HEK293 (cell line): ENCODE measurements around the gene CHRNA1.

ENCODE experiments used
- CTCF ChIA-PET: fragments of 350-600 bp; formaldehyde crosslinking; extraction: SDS; loops from one replicate; lab custom pipeline; 2021; ENCODE audit warnings: antibody characterized with exemption; lab: Yijun Ruan, JAX
- POLR2A ChIA-PET: fragments of 300-600 bp; formaldehyde crosslinking; extraction: SDS; loops from one replicate; lab custom pipeline; 2020; ENCODE audit warnings: antibody characterized with exemption, inconsistent platforms; lab: Yijun Ruan, JAX
- H3K27ac ChIP-seq: fragments of 200-500 bp; sonication (Bioruptor generic); 2 replicates; pipeline ENCODE4 v1.5.1; 2014; ENCODE audit warnings: low read depth, low read length, control low read depth, inconsistent platforms; ENCODE audit errors: extremely low read depth
- H3K36me3 ChIP-seq, 2 experiments: fragments of 200-500 bp in 1 of 2; sonication (Bioruptor generic) in 1 of 2; 1 replicate in 1 of 2; 2 replicates in 1 of 2; pipeline ENCODE4 v1.5.1; 2014 to 2017; ENCODE audit warnings: inconsistent platforms in 2 of 2, low read length in 2 of 2; ENCODE audit not compliant: control insufficient read depth in 2 of 2, insufficient read depth in 1 of 2
- H3K4me1 ChIP-seq: fragments of 200-500 bp; sonication (Bioruptor generic); 2 replicates; pipeline ENCODE4 v1.5.1; 2014; ENCODE audit warnings: mild to moderate bottlenecking, low read length, inconsistent platforms; ENCODE audit not compliant: control insufficient read depth, insufficient read depth
- H3K4me3 ChIP-seq: 2 replicates; pipeline ENCODE4 v1.5.1; 2011; ENCODE audit warnings: low read depth, mild to moderate bottlenecking, control low read depth, low read length, moderate library complexity
- H3K9me3 ChIP-seq: fragments of 200-500 bp; sonication (Bioruptor generic); 2 replicates; pipeline ENCODE4 v1.5.1; 2014; ENCODE audit warnings: low read depth, low read length, inconsistent platforms; ENCODE audit not compliant: control insufficient read depth, insufficient read depth
- EGR2 ChIP-seq: fragments of 450-650 bp; formaldehyde crosslinking; IDR thresholded peaks from 2 replicates; pipeline ENCODE4 v1.5.1; 2016; ENCODE audit warnings: low read depth, missing biosample characterization, missing genetic modification characterization
- HOXA7 ChIP-seq: sonication (generic); formaldehyde crosslinking; IDR thresholded peaks from 2 replicates; pipeline ENCODE4 v1.8.1; 2022; ENCODE audit warnings: missing genetic modification reagents, borderline replicate concordance
- KLF17 ChIP-seq: fragments of 450-650 bp; formaldehyde crosslinking; IDR thresholded peaks from 2 replicates; pipeline ENCODE4 v1.5.1; 2016; ENCODE audit warnings: missing biosample characterization, missing genetic modification characterization
- KLF9 ChIP-seq: fragments of 450-650 bp; formaldehyde crosslinking; IDR thresholded peaks from 2 replicates; pipeline ENCODE4 v1.5.1; 2016; ENCODE audit warnings: missing biosample characterization, missing genetic modification characterization, low read depth
- SETDB1 ChIP-seq: IDR thresholded peaks from one replicate; pipeline ENCODE4 v1.6.1; 2017; ENCODE audit warnings: mild to moderate bottlenecking, low read length, moderate library complexity, mixed read lengths; ENCODE audit not compliant: insufficient read length
- ZBTB20 ChIP-seq: fragments of 450-650 bp; formaldehyde crosslinking; IDR thresholded peaks from 2 replicates; pipeline ENCODE4 v1.5.1; 2016; ENCODE audit warnings: missing biosample characterization, missing genetic modification characterization
- ZBTB48 ChIP-seq: fragments of 450-650 bp; formaldehyde crosslinking; IDR thresholded peaks from 2 replicates; pipeline ENCODE4 v1.5.1; 2016; ENCODE audit warnings: missing biosample characterization, missing genetic modification characterization
- ZBTB7A ChIP-seq: fragments of 450-650 bp; formaldehyde crosslinking; IDR thresholded peaks from 2 replicates; pipeline ENCODE4 v1.5.1; 2016; ENCODE audit warnings: low read depth, missing biosample characterization, missing genetic modification characterization
- ZBTB8A ChIP-seq: fragments of 450-650 bp; formaldehyde crosslinking; IDR thresholded peaks from 2 replicates; pipeline ENCODE4 v1.5.1; 2016; ENCODE audit warnings: missing biosample characterization, missing genetic modification characterization
- ZFP41 ChIP-seq: fragments of 450-650 bp; formaldehyde crosslinking; IDR thresholded peaks from 2 replicates; pipeline ENCODE4 v1.5.1; 2016; ENCODE audit warnings: missing biosample characterization, missing genetic modification characterization, borderline replicate concordance
- ZIC2 ChIP-seq: fragments of 450-650 bp; formaldehyde crosslinking; IDR thresholded peaks from 2 replicates; pipeline ENCODE4 v1.5.1; 2016; ENCODE audit warnings: missing biosample characterization, missing genetic modification characterization
- ZNF112 ChIP-seq: fragments of 450-650 bp; formaldehyde crosslinking; IDR thresholded peaks from 2 replicates; pipeline ENCODE4 v1.5.0; 2017; ENCODE audit warnings: missing biosample characterization, missing genetic modification characterization
- ZNF214 ChIP-seq: fragments of 450-650 bp; formaldehyde crosslinking; IDR thresholded peaks from 2 replicates; pipeline ENCODE4 v1.5.1; 2017; ENCODE audit warnings: missing biosample characterization, mild to moderate bottlenecking, missing genetic modification characterization, borderline replicate concordance
- ZNF473 ChIP-seq: fragments of 450-650 bp; formaldehyde crosslinking; IDR thresholded peaks from 2 replicates; pipeline ENCODE4 v1.5.1; 2017; ENCODE audit warnings: missing biosample characterization, missing genetic modification characterization
- ZNF501 ChIP-seq: fragments of 450-650 bp; formaldehyde crosslinking; IDR thresholded peaks from 2 replicates; pipeline ENCODE4 v1.5.1; 2016; ENCODE audit warnings: missing biosample characterization, missing genetic modification characterization
- ZNF621 ChIP-seq: fragments of 450-650 bp; formaldehyde crosslinking; IDR thresholded peaks from 2 replicates; pipeline ENCODE4 v1.5.1; 2017; ENCODE audit warnings: missing biosample characterization, missing genetic modification characterization
- ZNF747 ChIP-seq: fragments of 450-650 bp; formaldehyde crosslinking; IDR thresholded peaks from 2 replicates; pipeline ENCODE4 v1.5.1; 2016; ENCODE audit warnings: missing biosample characterization, missing genetic modification characterization
- TF ChIP-seq, protein P1 (sequence below): fragments of 450-650 bp; formaldehyde crosslinking; IDR thresholded peaks from 2 replicates; pipeline ENCODE4 v1.5.1; 2016; ENCODE audit warnings: missing biosample characterization, missing genetic modification characterization, borderline replicate concordance
- TF ChIP-seq, protein P2 (sequence below): fragments of 450-650 bp; formaldehyde crosslinking; IDR thresholded peaks from 2 replicates; pipeline ENCODE4 v1.5.1; 2016; ENCODE audit warnings: missing biosample characterization, missing genetic modification characterization

The CHRNA1 gene

DNA sequence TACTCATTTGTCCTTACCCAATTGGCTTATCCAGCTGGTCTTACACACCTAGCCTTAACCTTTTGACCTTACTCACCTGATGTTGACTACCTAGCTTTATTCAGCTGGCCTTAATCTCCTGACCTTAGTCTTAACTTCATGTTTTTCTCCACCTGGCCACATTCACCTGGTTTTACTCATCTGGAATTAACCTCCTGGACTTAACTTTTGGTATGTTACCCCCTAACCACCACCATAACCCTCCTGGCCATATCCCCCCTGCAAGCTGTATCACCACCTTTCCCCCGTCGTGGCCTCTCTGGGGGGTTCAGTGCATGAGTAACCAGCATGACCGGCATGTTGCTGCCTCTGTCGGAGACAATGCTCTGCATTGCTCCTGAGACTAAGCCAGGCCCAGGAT is 45.7 kb downstream of the CHRNA1 start (continued):
- TF ChIP-seq ZFP41 (tag by site-specific recombination) = no peak
- TF ChIP-seq, all 188 proteins: peak for 0

GRCh38 chr2:174717916-174718315 is 46.4 kb downstream of the CHRNA1 start:
- H3K9me3 ChIP-seq = no peaks in the 10 kb centered on the region
- TF ChIP-seq ZBTB8A = no peak
- TF ChIP-seq, protein P1, sequence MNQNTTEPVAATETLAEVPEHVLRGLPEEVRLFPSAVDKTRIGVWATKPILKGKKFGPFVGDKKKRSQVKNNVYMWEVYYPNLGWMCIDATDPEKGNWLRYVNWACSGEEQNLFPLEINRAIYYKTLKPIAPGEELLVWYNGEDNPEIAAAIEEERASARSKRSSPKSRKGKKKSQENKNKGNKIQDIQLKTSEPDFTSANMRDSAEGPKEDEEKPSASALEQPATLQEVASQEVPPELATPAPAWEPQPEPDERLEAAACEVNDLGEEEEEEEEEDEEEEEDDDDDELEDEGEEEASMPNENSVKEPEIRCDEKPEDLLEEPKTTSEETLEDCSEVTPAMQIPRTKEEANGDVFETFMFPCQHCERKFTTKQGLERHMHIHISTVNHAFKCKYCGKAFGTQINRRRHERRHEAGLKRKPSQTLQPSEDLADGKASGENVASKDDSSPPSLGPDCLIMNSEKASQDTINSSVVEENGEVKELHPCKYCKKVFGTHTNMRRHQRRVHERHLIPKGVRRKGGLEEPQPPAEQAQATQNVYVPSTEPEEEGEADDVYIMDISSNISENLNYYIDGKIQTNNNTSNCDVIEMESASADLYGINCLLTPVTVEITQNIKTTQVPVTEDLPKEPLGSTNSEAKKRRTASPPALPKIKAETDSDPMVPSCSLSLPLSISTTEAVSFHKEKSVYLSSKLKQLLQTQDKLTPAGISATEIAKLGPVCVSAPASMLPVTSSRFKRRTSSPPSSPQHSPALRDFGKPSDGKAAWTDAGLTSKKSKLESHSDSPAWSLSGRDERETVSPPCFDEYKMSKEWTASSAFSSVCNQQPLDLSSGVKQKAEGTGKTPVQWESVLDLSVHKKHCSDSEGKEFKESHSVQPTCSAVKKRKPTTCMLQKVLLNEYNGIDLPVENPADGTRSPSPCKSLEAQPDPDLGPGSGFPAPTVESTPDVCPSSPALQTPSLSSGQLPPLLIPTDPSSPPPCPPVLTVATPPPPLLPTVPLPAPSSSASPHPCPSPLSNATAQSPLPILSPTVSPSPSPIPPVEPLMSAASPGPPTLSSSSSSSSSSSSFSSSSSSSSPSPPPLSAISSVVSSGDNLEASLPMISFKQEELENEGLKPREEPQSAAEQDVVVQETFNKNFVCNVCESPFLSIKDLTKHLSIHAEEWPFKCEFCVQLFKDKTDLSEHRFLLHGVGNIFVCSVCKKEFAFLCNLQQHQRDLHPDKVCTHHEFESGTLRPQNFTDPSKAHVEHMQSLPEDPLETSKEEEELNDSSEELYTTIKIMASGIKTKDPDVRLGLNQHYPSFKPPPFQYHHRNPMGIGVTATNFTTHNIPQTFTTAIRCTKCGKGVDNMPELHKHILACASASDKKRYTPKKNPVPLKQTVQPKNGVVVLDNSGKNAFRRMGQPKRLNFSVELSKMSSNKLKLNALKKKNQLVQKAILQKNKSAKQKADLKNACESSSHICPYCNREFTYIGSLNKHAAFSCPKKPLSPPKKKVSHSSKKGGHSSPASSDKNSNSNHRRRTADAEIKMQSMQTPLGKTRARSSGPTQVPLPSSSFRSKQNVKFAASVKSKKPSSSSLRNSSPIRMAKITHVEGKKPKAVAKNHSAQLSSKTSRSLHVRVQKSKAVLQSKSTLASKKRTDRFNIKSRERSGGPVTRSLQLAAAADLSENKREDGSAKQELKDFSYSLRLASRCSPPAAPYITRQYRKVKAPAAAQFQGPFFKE (tag by site-specific recombination) = no peak
- TF ChIP-seq ZBTB20 (tag by site-specific recombination) = no peak
- no peak for TF ChIP-seq HOXA7 (CRISPR knock-in tag)
- TF ChIP-seq ZNF501 (tag by site-specific recombination) = no peak
- TF ChIP-seq ZNF112 (tag by site-specific recombination) = no peak
- no peak for TF ChIP-seq ZBTB48
- TF ChIP-seq ZNF473 (tag by site-specific recombination) = no peak
- no peak for TF ChIP-seq EGR2 (tag by site-specific recombination)
- no peak for TF ChIP-seq ZNF747 (tag by site-specific recombination)
- TF ChIP-seq SETDB1 = no peak
- no peak for TF ChIP-seq ZIC2 (tag by site-specific recombination)
- TF ChIP-seq KLF9 (tag by site-specific recombination) = no peak
- no peak for TF ChIP-seq ZNF214 (tag by site-specific recombination)
- TF ChIP-seq, protein P2, sequence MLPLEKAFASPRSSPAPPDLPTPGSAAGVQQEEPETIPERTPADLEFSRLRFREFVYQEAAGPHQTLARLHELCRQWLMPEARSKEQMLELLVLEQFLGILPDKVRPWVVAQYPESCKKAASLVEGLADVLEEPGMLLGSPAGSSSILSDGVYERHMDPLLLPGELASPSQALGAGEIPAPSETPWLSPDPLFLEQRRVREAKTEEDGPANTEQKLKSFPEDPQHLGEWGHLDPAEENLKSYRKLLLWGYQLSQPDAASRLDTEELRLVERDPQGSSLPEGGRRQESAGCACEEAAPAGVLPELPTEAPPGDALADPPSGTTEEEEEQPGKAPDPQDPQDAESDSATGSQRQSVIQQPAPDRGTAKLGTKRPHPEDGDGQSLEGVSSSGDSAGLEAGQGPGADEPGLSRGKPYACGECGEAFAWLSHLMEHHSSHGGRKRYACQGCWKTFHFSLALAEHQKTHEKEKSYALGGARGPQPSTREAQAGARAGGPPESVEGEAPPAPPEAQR (tag by site-specific recombination) = no peak
- TF ChIP-seq ZNF621 (tag by site-specific recombination) = no peak
- no peak for TF ChIP-seq KLF17 (tag by site-specific recombination)
- no peak for TF ChIP-seq ZBTB7A
- POLR2A ChIA-PET = no interaction called here
- H3K4me1 ChIP-seq = no peaks in the 10 kb centered on the region
- no peak overlapping the region for H3K4me3 ChIP-seq
- CTCF ChIA-PET = interaction anchor here (0.9 kb wide), 1 partner anchor 18 kb away, joined by 3 read pairs; no protein-coding TSS in a partner anchor
- H3K36me3 ChIP-seq = no peaks in the 10 kb centered on the region
- H3K27ac ChIP-seq = no peak overlapping the region
